A673 (cell line): ENCODE data around the gene SEBOX. TPM values are rescaled to one million over a fixed set of nuclear protein-coding genes. Genes with fewer than 3 reads are reported as not detected.

Experiments
- BruUV-seq: library from RNA; stranded (reverse); fragments of 400-500 nt; replicated peaks from 2 replicates; lab custom pipeline; 2021; lab: Mats Ljungman, UMichigan
- CTCF ChIA-PET: fragments of 300-600 bp; sonication (Branson Sonifier 250); formaldehyde crosslinking; loops from one replicate; lab custom pipeline; 2022; ENCODE audit warnings: antibody characterized with exemption; lab: Charles Lee
- POLR2A ChIA-PET: fragments of 300-600 bp; sonication (Branson Sonifier 250); formaldehyde crosslinking; loops from one replicate; lab custom pipeline; 2022; ENCODE audit warnings: antibody characterized with exemption; ENCODE audit not compliant: low non-redundant PET; lab: Charles Lee
- DNase-seq: peaks from one replicate; pipeline ENCODE4 v3.0.0-alpha.2; 2015; ENCODE audit warnings: low spot score
- H3K27ac ChIP-seq: fragments of 200-600 bp; sonication (generic); 2 replicates; pipeline ENCODE4 v1.5.1; 2016; ENCODE audit warnings: mixed run types, low read depth, mild to moderate bottlenecking, mixed read lengths, antibody characterized with exemption, low read length; ENCODE audit not compliant: poor library complexity, severe bottlenecking
- H3K27me3 ChIP-seq: fragments of 200-600 bp; sonication (generic); replicated peaks from 2 replicates; pipeline ENCODE4 v1.6.1; 2017; ENCODE audit warnings: mixed run types, low read depth, mild to moderate bottlenecking, mixed read lengths, antibody characterized with exemption, low read length; ENCODE audit not compliant: insufficient read depth, poor library complexity
- H3K36me3 ChIP-seq: fragments of 200-600 bp; sonication (generic); 2 replicates; pipeline ENCODE4 v1.6.1; 2016; ENCODE audit warnings: mixed run types, mild to moderate bottlenecking, mixed read lengths, antibody characterized with exemption, low read length; ENCODE audit not compliant: insufficient read depth, poor library complexity, severe bottlenecking
- H3K4me1 ChIP-seq: fragments of 200-600 bp; sonication (generic); 2 replicates; pipeline ENCODE4 v1.6.1; 2017; ENCODE audit warnings: mixed run types, mild to moderate bottlenecking, mixed read lengths, antibody characterized with exemption, low read length; ENCODE audit not compliant: insufficient read depth, poor library complexity, severe bottlenecking
- H3K4me3 ChIP-seq: fragments of 200-600 bp; sonication (generic); 2 replicates; pipeline ENCODE4 v1.5.1; 2016; ENCODE audit warnings: low read depth, mixed run types, mild to moderate bottlenecking, mixed read lengths, low read length; ENCODE audit not compliant: poor library complexity, severe bottlenecking
- H3K9me3 ChIP-seq: fragments of 200-600 bp; sonication (generic); 2 replicates; pipeline ENCODE4 v1.6.1; 2016; ENCODE audit warnings: mixed run types, low read depth, mild to moderate bottlenecking, mixed read lengths, antibody characterized with exemption, low read length; ENCODE audit not compliant: poor library complexity, severe bottlenecking
- EZH2 ChIP-seq: fragments of 200-600 bp; sonication (generic); IDR thresholded peaks from 2 replicates; pipeline ENCODE4 v1.6.1; 2017; ENCODE audit warnings: borderline replicate concordance, low read depth, mild to moderate bottlenecking, mixed read lengths, antibody characterized with exemption, low read length; ENCODE audit not compliant: poor library complexity, severe bottlenecking
- intact Hi-C: fragments of 100-400 bp; cut with micrococcal nuclease; formaldehyde crosslinking; loops from one replicate; pipeline ENCODE4 v1.10.0; 2022; ENCODE audit not compliant: unreplicated experiment
- total RNA-seq: library from RNA; stranded (reverse); gene quantifications from 2 replicates; pipeline ENCODE4 v1.2.3, GENCODE V29; 2021
- TF ChIP-seq, protein P1 (sequence below): fragments of 300-800, 200-600 bp; sonication (generic); conservative IDR thresholded peaks from 2 replicates; pipeline ENCODE4 v1.5.1; 2017; ENCODE audit warnings: low read depth, mild to moderate bottlenecking, antibody characterized with exemption, low read length, moderate library complexity, mixed read lengths

The SEBOX gene
- total RNA-seq, 1 experiment from 2014 or later, result not detected

DNA sequence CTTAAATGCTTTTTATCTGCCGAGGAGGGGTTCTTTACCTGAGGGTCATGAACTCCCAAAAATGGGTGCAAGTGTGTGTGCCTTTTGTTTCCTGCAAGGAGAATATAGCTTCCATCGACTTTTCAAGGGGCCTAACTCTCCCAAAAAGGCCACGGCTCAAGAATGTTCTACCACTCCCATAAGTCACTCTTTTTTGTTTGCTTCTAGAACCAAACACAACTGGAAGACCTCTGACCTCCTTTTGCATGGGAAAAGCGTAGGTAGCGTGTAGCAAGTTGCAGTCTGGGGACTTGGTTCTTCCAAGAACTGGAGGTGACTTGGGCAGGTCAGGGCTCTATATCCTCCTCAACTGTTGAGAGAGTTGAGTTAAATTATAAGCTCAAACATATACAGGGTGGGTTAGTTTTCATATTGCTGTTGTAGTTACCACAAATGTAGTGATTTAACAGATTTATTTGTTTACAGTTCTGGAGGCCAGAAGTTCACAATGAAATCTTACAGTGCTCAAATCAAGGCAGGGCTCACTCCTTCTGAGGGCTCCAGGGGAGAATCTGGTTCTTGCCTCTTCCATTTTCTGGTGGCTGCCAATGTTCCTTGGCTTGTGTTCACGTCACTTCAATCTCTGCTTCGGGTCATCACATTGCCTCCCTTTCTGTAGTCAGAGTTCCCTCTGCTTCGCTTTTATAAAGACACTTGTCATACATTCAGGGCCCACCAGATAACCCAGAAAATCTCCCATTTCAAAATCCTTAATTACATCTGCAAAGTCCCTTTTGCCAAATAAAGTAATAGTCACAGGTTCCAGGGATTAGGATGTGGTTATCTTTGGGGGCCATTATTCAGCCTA lies 44.6 kb downstream of the SEBOX start:
- no peak for DNase-seq
- Histone ChIP-seq H3K9me3 (no peaks in the 10 kb centered on the region), H3K36me3 (peaks cover 8% of the 10 kb centered on the region), H3K27ac (peak overlapping the region; percentile 88), H3K4me3 (peak overlapping the region; percentile 73), H3K4me1 (peaks cover 31% of the 10 kb centered on the region), H3K27me3 (no peaks in the 10 kb centered on the region)
- TF ChIP-seq, protein P1, sequence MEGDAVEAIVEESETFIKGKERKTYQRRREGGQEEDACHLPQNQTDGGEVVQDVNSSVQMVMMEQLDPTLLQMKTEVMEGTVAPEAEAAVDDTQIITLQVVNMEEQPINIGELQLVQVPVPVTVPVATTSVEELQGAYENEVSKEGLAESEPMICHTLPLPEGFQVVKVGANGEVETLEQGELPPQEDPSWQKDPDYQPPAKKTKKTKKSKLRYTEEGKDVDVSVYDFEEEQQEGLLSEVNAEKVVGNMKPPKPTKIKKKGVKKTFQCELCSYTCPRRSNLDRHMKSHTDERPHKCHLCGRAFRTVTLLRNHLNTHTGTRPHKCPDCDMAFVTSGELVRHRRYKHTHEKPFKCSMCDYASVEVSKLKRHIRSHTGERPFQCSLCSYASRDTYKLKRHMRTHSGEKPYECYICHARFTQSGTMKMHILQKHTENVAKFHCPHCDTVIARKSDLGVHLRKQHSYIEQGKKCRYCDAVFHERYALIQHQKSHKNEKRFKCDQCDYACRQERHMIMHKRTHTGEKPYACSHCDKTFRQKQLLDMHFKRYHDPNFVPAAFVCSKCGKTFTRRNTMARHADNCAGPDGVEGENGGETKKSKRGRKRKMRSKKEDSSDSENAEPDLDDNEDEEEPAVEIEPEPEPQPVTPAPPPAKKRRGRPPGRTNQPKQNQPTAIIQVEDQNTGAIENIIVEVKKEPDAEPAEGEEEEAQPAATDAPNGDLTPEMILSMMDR, result no peak
- no peak for TF ChIP-seq EZH2
- no TSS peak for BruUV-seq
- intact Hi-C loops, result no loop called here
- ChIA-PET POLR2A (no interaction called here), CTCF (interaction anchor here (0.6 kb wide), 1 partner anchor 279 kb away, joined by 4 read pairs; no protein-coding TSS in a partner anchor)

- H3K27ac ChIP-seq, result peak overlapping the region; percentile 88
- no TSS peak for BruUV-seq
- H3K27me3 ChIP-seq, result no peaks in the 10 kb centered on the region
- peak overlapping the region; percentile 73 for H3K4me3 ChIP-seq
- H3K9me3 ChIP-seq, result no peaks in the 10 kb centered on the region
- TF ChIP-seq EZH2, result no peak
- TF ChIP-seq, protein P1, result no peak
- CTCF ChIA-PET, result interaction anchor here (0.6 kb wide), 2 partner anchors 279 to 426 kb away, joined by 4 to 6 read pairs; no protein-coding TSS in a partner anchor
- intact Hi-C loops, result no loop called here
- H3K4me1 ChIP-seq, result peaks cover 31% of the 10 kb centered on the region
- no peaks in the 10 kb centered on the region for H3K36me3 ChIP-seq
- DNase-seq, result no peak
- POLR2A ChIA-PET, result no interaction called here
Measured at GRCh38 chr17:28319598-28319935, 45.4 kb downstream of the SEBOX start.

GRCh38 chr17:28318759-28319597 lies 46.0 kb downstream of the SEBOX start, which contains the start of gene TMEM97:
TSS of gene TMEM97 (plus strand) at chr17:28319200. CDS start at chr17:28319240, 40 bp downstream.
- ChIA-PET POLR2A (interaction anchor here (0.5 to 0.7 kb wide), 2 partner anchors 165 to 490 kb away, joined by 3 to 4 read pairs; no protein-coding TSS in a partner anchor), CTCF (interaction anchor here (0.6 kb wide), 1 partner anchor 427 kb away, joined by 6 read pairs; no protein-coding TSS in a partner anchor)
- TF ChIP-seq, protein P1, result no peak
- no peak for TF ChIP-seq EZH2
- no peaks in the 10 kb centered on the region for H3K36me3 ChIP-seq
- no TSS peak for BruUV-seq
- peak within 1 kb of the TSS; percentile 73 for H3K4me3 ChIP-seq
- no peaks in the 10 kb centered on the region for H3K27me3 ChIP-seq
- intact Hi-C loops, result no loop called here
- peak within 1 kb of the TSS; percentile 88 for H3K27ac ChIP-seq
- peak; percentile 98 for DNase-seq
- H3K4me1 ChIP-seq, result peaks cover 31% of the 10 kb centered on the region
- no peaks in the 10 kb centered on the region for H3K9me3 ChIP-seq
